Activated CD8-positive, alpha-beta memory T cell treated with anti-CD3 and anti-CD28 coated beads, Interleukin-2, amount 50 U/mL, for 24 hours (primary cell): Measurements from ENCODE around the gene KRTAP9-1.
"Not testable (repeated sequence)": the region's sequence is repeated elsewhere in the genome, so short reads cannot be mapped to it uniquely, and the experiment has no call there.

Experiments
- DNase-seq: peaks from one replicate; pipeline ENCODE4 v3.0.0-alpha.2; 2020; ENCODE audit errors: extremely low read depth

The KRTAP9-1 gene

DNA sequence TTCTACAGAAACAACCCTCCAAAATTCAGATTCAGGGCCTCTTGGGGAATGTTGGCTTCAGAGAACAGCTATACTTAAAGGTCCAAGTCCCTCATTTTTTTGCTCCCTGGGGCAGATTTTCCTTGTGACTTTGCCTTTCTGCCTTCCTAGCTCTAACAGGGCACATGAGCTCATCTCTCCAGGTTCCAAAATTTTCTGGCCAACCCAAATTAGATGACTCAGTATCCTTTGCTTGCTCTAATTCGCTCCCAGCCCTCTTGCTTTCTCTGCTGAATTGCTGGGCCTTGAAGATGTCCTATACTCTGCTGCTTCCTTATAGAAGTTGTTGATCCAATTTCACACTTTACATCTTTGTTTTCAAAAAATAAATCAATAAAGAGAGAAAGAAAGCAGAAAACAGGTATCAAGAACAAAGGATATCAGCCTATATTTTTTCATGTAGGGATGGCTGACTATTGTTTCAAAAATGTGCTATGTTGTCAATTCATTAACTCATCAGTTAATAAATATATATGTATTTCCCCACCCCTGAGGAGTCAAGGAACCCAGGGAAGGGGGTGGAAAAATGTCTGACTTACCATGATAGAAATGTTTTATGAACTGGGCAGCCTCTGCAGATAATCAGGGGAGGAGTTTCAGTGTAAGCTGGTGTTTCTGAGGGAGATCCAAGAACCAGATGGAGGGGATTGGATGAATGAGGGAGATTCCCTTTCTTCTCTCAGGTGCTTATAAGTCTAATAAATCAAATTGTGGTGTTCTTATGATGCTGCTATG is 10.7 kb upstream of the KRTAP9-1 start:
- DNase-seq, result no peak

DNA sequence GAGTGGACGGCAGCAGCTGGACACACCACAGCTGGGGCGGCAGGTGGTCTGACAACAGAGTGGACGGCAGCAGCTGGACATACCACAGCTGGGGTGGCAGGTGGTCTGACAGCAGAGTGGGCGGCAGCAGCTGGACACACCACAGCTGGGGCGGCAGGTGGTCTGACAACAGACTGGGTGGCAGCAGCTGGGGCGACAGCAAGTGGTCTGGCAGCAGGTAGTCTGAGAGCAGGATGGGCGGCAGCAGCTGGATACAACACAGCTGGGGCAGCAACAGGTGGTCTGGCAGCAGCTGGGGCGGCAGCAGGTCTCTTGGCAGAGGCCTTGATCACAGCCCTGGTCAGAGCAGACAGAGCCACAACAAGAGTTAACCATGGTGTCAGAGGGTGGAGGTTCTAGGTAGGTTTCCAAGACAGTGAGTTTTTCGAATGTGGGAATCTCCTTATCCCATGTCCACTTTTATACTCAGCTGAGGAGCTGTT is 5.2 kb upstream of the KRTAP9-1 start, which contains the start of gene KRTAP4-1:
Gene KRTAP4-1 (minus strand): TSS at position 432 of the 482 bp plus-strand sequence. CDS start 57 bp downstream, at position 375.
- DNase-seq, result no peak

DNA sequence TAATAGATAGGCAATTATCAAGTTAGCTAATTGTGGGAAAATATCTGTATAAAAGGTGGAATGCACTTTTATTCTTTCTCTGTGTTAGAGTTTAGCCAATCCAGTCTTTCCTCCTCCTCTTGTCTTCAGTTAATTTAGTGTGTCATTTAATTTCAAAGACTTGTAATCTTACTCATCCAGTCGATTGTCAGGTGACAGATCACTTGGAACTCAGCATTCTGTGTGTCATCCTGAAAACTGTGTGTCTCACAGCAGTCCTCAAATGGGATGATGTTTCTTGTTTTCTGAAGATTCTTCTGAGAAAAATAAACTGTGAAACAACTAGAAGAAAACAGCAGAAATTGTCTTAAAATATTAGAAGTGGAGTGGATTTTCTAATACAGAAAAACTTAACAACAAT is 4.7 kb upstream of the KRTAP9-1 start:
- no peak for DNase-seq

DNA sequence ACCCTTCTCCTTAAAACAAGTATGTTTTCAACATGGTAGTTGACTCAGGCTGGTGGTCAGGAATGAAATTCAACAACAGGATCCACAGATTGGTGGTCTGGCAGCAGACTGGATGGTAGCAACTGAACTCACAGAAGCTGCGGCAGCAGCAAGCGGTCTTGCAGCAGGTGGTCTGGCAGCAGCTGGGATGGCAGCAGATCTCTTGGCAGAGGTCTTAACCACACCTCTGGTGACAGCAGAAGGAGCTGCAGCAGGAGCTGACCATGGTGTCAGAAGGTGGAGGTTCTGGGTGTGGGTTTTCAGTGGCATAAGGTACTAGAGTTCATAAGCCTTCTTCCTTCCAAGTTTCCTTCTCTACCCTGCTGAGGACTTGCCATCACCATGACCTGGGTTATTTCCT is 2.8 kb upstream of the KRTAP9-1 start:
- DNase-seq, result no peak

- no peak for DNase-seq
These were observed 641 bp downstream of the KRTAP9-1 start for GRCh38 chr17:41190328-41190727.

- no peak for DNase-seq
These were observed 6.4 kb downstream of the KRTAP9-1 start for GRCh38 chr17:41196068-41196467.

DNA sequence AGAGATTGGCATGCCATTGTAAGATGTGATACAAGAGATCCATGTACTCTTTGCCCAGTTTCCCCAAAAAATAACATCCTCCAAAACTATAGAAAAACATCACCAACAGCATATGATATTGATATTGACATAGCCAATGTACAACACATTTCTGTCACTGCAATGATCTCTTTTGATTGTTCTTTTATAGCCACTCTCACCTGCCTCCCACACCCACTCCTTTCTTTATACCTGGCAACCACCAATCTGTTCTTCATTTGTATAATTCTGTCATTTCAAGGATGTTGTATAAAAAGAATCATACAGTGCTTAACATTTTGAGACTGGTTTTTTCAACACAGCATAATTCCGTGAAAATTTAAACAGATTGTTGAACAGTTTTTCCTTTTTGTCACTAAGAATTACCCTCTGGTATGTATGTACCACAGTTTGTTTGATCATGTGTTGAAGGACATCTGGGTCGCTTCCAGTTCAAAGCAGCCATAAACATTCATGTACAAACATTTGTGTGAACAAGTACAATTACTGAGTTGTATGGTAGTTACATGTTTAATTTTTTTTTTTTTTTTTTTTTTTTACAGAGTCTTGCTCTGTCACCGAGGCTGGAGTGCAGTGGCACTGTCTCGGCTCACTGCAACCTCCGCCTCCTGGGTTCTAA is 9.9 kb downstream of the KRTAP9-1 start:
- no peak for DNase-seq

DNA sequence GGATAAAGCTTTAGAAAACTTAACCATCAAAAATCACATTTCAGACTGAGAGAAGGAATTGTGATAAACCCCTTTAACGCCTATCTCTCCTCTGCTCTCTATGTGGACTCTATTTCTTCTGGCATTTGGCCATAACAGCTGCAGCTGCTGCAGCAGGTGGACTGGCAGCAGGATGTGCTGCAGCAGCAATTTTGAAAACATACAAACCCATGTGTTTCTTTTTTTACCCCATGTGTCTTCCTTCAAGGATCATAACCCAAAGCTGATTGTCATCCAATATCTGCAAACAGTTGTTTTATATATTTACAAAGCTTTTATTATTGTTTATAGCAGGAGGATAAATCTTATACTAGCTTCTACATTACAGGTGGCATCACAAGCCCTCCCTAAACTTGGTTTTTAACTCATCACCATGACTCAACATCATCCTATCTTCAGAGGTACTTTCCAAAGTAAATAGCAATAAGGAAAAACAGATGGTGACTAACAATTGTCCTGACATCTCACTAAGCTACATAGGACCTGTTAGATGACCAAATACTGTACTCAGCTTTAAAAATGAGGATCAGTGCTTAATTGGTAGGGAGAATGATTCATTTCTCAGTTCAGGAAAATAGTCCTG is 22.3 kb downstream of the KRTAP9-1 start:
- DNase-seq, result no peak

DNA sequence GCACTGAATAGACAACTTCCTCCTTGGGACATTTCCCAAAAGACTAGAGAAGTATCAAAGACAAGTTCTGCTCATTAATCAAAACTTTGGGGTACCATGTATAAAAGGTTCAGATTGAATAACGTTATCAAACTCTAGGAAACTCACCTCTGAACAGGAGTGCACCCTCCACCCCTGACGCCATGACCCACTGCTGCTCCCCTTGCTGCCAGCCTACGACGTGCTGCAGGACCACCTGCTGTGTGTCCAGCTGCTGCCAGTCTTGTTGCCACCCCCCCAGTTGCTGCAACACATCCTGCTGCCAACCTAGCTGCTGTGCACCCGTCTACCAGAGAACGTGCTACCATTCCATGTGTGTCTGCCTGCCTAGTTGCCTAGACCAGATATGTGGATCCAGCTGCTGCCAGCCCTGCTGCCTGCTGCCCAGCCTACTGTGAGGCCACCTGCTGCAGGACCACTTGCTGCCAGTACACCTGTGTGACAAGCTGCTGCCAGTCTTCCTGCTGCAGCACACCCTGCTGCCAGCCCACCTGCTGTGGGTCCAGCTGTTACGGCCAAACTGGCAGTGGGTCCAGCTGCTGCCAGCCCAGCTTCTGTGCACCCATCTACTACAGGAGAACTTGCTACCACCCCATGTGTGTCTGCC is 23.0 kb downstream of the KRTAP9-1 start:
- no peak for DNase-seq

GRCh38 chr17:41215681-41216080 is 26.0 kb downstream of the KRTAP9-1 start:
- no peak for DNase-seq

GRCh38 chr17:41223821-41224220 is 34.1 kb downstream of the KRTAP9-1 start:
- DNase-seq, result no peak

DNA sequence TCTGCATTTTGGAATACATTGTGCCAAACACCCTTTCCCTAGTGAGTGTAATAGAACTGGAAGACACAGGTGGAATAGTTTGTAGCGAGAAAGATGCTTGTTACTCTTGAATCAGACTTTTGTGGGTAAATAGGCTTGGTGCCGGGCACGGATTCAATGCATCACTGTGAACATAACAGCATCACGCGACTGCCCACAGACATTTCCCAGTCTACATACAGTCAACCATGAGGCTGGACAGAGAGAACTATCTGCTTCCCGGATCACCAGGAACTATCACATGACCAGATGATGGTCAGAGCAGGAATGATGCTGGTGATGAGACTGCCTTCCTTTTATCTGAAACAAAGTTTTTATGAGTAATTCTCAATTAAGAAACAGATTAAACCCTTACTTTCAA is 36.4 kb downstream of the KRTAP9-1 start:
- DNase-seq, result no peak

DNA sequence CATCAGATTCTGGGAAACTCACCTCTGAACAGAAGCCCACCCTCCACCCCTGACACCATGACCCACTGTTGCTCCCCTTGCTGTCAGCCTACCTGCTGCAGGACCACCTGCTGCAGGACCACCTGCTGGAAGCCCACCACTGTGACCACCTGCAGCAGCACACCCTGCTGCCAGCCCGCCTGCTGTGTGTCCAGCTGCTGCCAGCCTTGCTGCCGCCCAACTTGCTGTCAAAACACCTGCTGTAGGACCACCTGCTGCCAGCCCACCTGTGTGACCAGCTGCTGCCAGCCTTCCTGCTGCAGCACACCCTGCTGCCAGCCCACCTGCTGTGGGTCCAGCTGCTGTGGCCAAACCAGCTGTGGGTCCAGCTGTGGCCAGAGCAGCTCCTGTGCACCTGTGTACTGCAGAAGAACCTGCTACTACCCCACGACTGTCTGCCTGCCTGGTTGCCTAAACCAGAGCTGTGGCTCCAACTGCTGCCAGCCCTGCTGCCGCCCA is 37.0 kb downstream of the KRTAP9-1 start, which contains the start of gene KRTAP9-2:
Gene KRTAP9-2 (plus strand): TSS at position 51 of the 498 bp plus-strand sequence. CDS start 7 bp downstream, at position 58.
- DNase-seq, result not testable (repeated sequence)

- no peak for DNase-seq
These were observed 40.4 kb downstream of the KRTAP9-1 start for GRCh38 chr17:41230094-41230493.

GRCh38 chr17:41231731-41232130 is 42.0 kb downstream of the KRTAP9-1 start:
- DNase-seq, result no peak

DNA sequence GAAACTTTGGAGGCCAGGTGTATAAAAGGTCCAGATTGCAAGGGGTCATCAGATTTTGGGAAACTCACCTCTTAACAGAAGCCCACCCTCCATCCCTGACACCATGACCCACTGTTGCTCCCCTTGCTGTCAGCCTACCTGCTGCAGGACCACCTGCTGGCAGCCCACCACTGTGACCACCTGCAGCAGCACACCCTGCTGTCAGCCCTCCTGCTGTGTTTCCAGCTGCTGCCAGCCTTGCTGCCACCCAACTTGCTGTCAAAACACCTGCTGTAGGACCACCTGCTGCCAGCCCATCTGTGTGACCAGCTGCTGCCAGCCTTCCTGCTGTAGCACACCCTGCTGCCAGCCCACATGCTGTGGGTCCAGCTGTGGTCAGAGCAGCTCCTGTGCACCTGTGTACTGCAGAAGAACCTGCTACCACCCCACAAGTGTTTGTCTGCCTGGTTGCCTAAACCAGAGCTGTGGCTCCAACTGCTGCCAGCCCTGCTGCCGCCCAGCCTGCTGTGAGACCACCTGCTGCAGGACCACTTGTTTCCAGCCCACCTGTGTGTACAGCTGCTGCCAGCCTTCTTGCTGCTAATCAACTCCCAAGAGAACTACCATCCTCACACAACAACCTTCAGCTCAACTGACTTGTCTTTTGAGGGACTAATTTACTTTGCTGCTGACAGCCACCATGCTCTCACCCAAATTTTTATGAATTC is 42.9 kb downstream of the KRTAP9-1 start, which contains the start of gene KRTAP9-3:
Gene KRTAP9-3 (plus strand): TSS at position 51 of the 707 bp plus-strand sequence. CDS start 53 bp downstream, at position 104.
- DNase-seq, result not testable (repeated sequence)

- DNase-seq, result not testable (repeated sequence)
These were observed 47.4 kb downstream of the KRTAP9-1 start for GRCh38 chr17:41237116-41237515.

DNA sequence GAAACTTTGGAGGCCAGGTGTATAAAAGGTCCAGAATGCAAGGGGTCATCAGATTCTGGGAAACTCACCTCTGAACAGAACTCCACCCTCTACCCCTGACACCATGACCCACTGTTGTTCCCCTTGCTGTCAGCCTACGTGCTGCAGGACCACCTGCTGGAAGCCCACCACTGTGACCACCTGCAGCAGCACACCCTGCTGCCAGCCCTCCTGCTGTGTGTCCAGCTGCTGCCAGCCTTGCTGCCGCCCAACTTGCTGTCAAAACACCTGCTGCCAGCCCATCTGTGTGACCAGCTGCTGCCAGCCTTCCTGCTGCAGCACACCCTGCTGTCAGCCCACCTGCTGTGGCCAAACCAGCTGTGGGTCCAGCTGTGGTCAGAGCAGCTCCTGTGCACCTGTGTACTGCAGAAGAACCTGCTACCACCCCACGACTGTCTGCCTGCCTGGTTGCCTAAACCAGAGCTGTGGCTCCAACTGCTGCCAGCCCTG is 48.3 kb downstream of the KRTAP9-1 start, which contains the start of gene KRTAP9-8:
Gene KRTAP9-8 (plus strand): TSS at position 51 of the 489 bp plus-strand sequence. CDS start 53 bp downstream, at position 104.
- not testable (repeated sequence) for DNase-seq
